Astrocyte of the cerebellum (primary cell): ENCODE measurements around the gene PPM1L.

Source experiments
- DNase-seq: peaks from one replicate; pipeline ENCODE4 v3.0.0-alpha.2; 2011; ENCODE audit warnings: low read depth
- H3K4me3 ChIP-seq: 2 replicates; pipeline ENCODE4 v1.5.1; 2011; ENCODE audit warnings: mild to moderate bottlenecking, low read depth, low read length, moderate library complexity
- CTCF ChIP-seq: IDR thresholded peaks from 2 replicates; pipeline ENCODE4 v1.5.1; 2012; ENCODE audit warnings: low read length, low read depth, moderate library complexity, mild to moderate bottlenecking; ENCODE audit errors: missing control alignments
- in situ Hi-C: cut with HindIII; loops from 2 replicates; pipeline ENCODE4 v1.10.0; 2017; ENCODE audit warnings: low sequenced_read_pairs

Gene PPM1L

GRCh38 chr3:160763073-160763472 is 7.0 kb downstream of the PPM1L start:
- in situ Hi-C loops, result no loop called here
- TF ChIP-seq CTCF, result no peak
- no peak overlapping the region for H3K4me3 ChIP-seq
- DNase-seq, result no peak

- no peak for TF ChIP-seq CTCF
- no peak overlapping the region for H3K4me3 ChIP-seq
- in situ Hi-C loops, result no loop called here
- DNase-seq, result no peak
Measured at GRCh38 chr3:160765211-160765610, 9.2 kb downstream of the PPM1L start.

GRCh38 chr3:160768031-160768430 is 12.0 kb downstream of the PPM1L start:
- no peak for DNase-seq
- H3K4me3 ChIP-seq, result no peak overlapping the region
- in situ Hi-C loops, result no loop called here
- no peak for TF ChIP-seq CTCF

GRCh38 chr3:160768918-160769317 is 12.9 kb downstream of the PPM1L start:
- no peak for TF ChIP-seq CTCF
- no peak for DNase-seq

GRCh38 chr3:160771811-160772459 is 15.9 kb downstream of the PPM1L start:
- DNase-seq, result no peak
- TF ChIP-seq CTCF, result no peak
- in situ Hi-C loops, result no loop called here
- no peak overlapping the region for H3K4me3 ChIP-seq

More at GRCh38 chr3:160768918-160769317, 12.9 kb downstream of the PPM1L start:
- no peak overlapping the region for H3K4me3 ChIP-seq
- in situ Hi-C loops, result no loop called here

- DNase-seq, result no peak
- TF ChIP-seq CTCF, result no peak
- H3K4me3 ChIP-seq, result no peak overlapping the region
- in situ Hi-C loops, result no loop called here
Measured at GRCh38 chr3:160773722-160774121, 17.7 kb downstream of the PPM1L start.
